GM18526 (cell line): ENCODE measurements around the gene PCK1.

Experiments used
- POLR2A ChIP-seq: IDR thresholded peaks from 3 replicates; pipeline ENCODE4 v1.6.1; 2011; ENCODE audit not compliant: insufficient read length; ENCODE audit errors: extremely low read depth

Gene PCK1

GRCh38 chr20:57610261-57610952 is 49.5 kb downstream of the PCK1 start:
- no peak for TF ChIP-seq POLR2A

GRCh38 chr20:57611586-57612311 is 50.8 kb downstream of the PCK1 start:
- no peak for TF ChIP-seq POLR2A

- no peak for TF ChIP-seq POLR2A
Measured at GRCh38 chr20:57612436-57612835, 51.5 kb downstream of the PCK1 start.

- no peak for TF ChIP-seq POLR2A
Measured at GRCh38 chr20:57612916-57613315, 52.0 kb downstream of the PCK1 start.

GRCh38 chr20:57613481-57613921 is 52.6 kb downstream of the PCK1 start:
- no peak for TF ChIP-seq POLR2A

GRCh38 chr20:57614490-57615444 is 53.9 kb downstream of the PCK1 start:
- no peak for TF ChIP-seq POLR2A

GRCh38 chr20:57615445-57615811 is 54.5 kb downstream of the PCK1 start:
- TF ChIP-seq POLR2A, result no peak

GRCh38 chr20:57616143-57616951 is 55.4 kb downstream of the PCK1 start:
- no peak for TF ChIP-seq POLR2A

GRCh38 chr20:57617079-57617795 is 56.3 kb downstream of the PCK1 start:
- TF ChIP-seq POLR2A, result no peak
